CD4-positive, alpha-beta T cell (primary cell): Measurements from ENCODE around the gene SLC29A1. TPM values are rescaled to one million over a fixed set of nuclear protein-coding genes. Genes with fewer than 3 reads are reported as not detected.

Experiments used
- ATAC-seq: fragments of 200-7000 bp; cut with Tn5 transposase; one replicate; pipeline ENCODE4 v1.10.0; 2022; ENCODE audit warnings: mild to moderate bottlenecking; ENCODE audit not compliant: poor library complexity
- CTCF ChIA-PET: fragments of 350-600 bp; sonication (Branson Sonifier 250); formaldehyde crosslinking; loops from one replicate; lab custom pipeline; 2021; ENCODE audit warnings: antibody characterized with exemption, inconsistent platforms; lab: Charles Lee
- POLR2A ChIA-PET: fragments of 350-600 bp; sonication (Branson Sonifier 250); formaldehyde crosslinking; loops from one replicate; lab custom pipeline; 2021; ENCODE audit warnings: antibody characterized with exemption, inconsistent platforms; lab: Charles Lee
- DNase-seq, 14 experiments: peaks; one replicate each; pipeline ENCODE4 v3.0.0-alpha.2; 2013 to 2020; ENCODE audit warnings: mixed read lengths in 2 of 14
- H3K27ac ChIP-seq, 2 donors: one replicate each; pipeline versions ENCODE4 v1.5.1 to v1.7.0; 2013; ENCODE audit warnings: low read length in 2 of 2, low read depth in 1 of 2, mild to moderate bottlenecking in 1 of 2
- H3K27me3 ChIP-seq, 2 experiments: 1 replicate in 1 of 2; 2 replicates in 1 of 2; pipeline versions ENCODE4 v1.6.1 to v1.7.0; 2013; ENCODE audit warnings: low read length in 2 of 2, control low read depth in 1 of 2, mild to moderate bottlenecking in 1 of 2, moderate library complexity in 1 of 2; ENCODE audit not compliant: insufficient read depth in 2 of 2, control insufficient read depth in 1 of 2
- H3K36me3 ChIP-seq: one replicate; pipeline ENCODE4 v1.6.1; 2013; ENCODE audit warnings: low read length, control low read depth; ENCODE audit not compliant: insufficient read depth
- H3K4me1 ChIP-seq: one replicate; pipeline ENCODE4 v1.6.1; 2013; ENCODE audit warnings: low read length, control low read depth; ENCODE audit not compliant: insufficient read depth
- H3K4me3 ChIP-seq: one replicate; pipeline ENCODE4 v1.5.1; 2013; ENCODE audit warnings: mild to moderate bottlenecking, low read length, moderate library complexity
- H3K9me3 ChIP-seq, 2 experiments: 1 replicate in 1 of 2; 2 replicates in 1 of 2; pipeline versions ENCODE4 v1.6.1 to v1.7.0; 2013; ENCODE audit warnings: low read length in 2 of 2, mild to moderate bottlenecking in 2 of 2, control low read depth in 1 of 2, moderate library complexity in 1 of 2; ENCODE audit not compliant: control insufficient read depth in 1 of 2, insufficient read depth in 1 of 2
- H3K27ac Mint-ChIP-seq: one replicate; pipeline ENCODE4 v1.8.0; 2020; ENCODE audit warnings: mixed read lengths
- H3K27me3 Mint-ChIP-seq: one replicate; pipeline ENCODE4 v1.8.0; 2021; ENCODE audit warnings: mixed read lengths
- H3K36me3 Mint-ChIP-seq: one replicate; pipeline ENCODE4 v1.8.0; 2021; ENCODE audit warnings: low read depth, mixed read lengths
- H3K4me1 Mint-ChIP-seq: one replicate; pipeline ENCODE4 v1.8.0; 2021; ENCODE audit warnings: low read depth, mixed read lengths
- H3K4me3 Mint-ChIP-seq: one replicate; pipeline ENCODE4 v1.8.0; 2020; ENCODE audit warnings: mild to moderate bottlenecking, mixed read lengths
- H3K9me3 Mint-ChIP-seq: one replicate; pipeline ENCODE4 v1.8.0; 2020; ENCODE audit warnings: mixed read lengths
- intact Hi-C, 2 experiments: fragments of 100-400 bp; cut with DNase I in 1 of 2; cut with micrococcal nuclease in 1 of 2; formaldehyde crosslinking; loops; one replicate each; pipeline versions ENCODE4 v1.15.1 to v1.9.0; 2023 to 2025; cut with DNase I, micrococcal nuclease
- total RNA-seq, 174 experiments: library from RNA in 2 of 174; stranded (reverse) in 2 of 174; gene quantifications; one replicate each; pipeline ENCODE4 v1.2.3 and lab custom pipeline; 2021 to 2026
- TF ChIP-seq, protein P1 (sequence below): fragments of 200-600 bp; IDR thresholded peaks from one replicate; pipeline ENCODE4 v1.8.0; 2022; ENCODE audit warnings: antibody characterized with exemption, mild to moderate bottlenecking

Gene SLC29A1
- total RNA-seq, 2 experiments from 2014 or later: 0.67 to 1.3 TPM

DNA sequence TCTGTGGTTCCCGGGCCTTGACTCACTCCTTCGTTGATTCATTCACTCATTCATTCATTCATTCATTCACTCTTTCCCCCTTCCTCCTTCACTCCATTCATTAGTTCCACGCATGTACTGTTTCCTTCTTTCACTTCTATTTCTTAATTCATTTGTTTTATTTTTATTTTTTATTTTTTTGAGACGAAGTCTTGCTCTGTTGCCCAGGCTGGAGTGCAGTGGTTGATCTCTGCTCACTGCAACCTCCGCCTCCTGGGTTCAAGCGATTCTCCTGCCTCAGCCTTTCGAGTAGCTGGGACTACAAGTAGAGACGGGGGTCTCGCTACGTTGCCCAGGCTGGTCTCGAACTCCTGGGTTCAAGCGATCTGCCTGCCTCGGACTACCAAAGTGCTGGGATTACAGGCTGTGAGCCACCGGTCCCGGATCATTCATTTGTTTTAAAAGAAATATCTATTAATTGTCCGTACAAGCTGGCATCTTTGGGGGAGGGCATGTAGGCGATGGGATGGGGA is 42.4 kb downstream of the SLC29A1 start:
- Histone ChIP-seq H3K27ac (peak overlapping the region in 1 of 2 donors; percentile 73), H3K9me3 (no peaks in the 10 kb centered on the region), H3K4me3 (peak overlapping the region; percentile 99), H3K4me1 (peaks cover 51% of the 10 kb centered on the region), H3K36me3 (peaks cover 18% of the 10 kb centered on the region), H3K27me3 (peaks cover 16 to 21% of the 10 kb centered on the region in 2 experiments)
- Mint-ChIP-seq H3K36me3 (peaks cover 26% of the 10 kb centered on the region), H3K4me3 (peak overlapping the region; percentile 90), H3K4me1 (peaks cover 62% of the 10 kb centered on the region), H3K9me3 (no peaks in the 10 kb centered on the region), H3K27ac (peak overlapping the region; percentile 84), H3K27me3 (peaks cover 23% of the 10 kb centered on the region)
- POLR2A ChIA-PET: no interaction called here
- ATAC-seq (no peak), DNase-seq (no peak)
- TF ChIP-seq, protein P1, sequence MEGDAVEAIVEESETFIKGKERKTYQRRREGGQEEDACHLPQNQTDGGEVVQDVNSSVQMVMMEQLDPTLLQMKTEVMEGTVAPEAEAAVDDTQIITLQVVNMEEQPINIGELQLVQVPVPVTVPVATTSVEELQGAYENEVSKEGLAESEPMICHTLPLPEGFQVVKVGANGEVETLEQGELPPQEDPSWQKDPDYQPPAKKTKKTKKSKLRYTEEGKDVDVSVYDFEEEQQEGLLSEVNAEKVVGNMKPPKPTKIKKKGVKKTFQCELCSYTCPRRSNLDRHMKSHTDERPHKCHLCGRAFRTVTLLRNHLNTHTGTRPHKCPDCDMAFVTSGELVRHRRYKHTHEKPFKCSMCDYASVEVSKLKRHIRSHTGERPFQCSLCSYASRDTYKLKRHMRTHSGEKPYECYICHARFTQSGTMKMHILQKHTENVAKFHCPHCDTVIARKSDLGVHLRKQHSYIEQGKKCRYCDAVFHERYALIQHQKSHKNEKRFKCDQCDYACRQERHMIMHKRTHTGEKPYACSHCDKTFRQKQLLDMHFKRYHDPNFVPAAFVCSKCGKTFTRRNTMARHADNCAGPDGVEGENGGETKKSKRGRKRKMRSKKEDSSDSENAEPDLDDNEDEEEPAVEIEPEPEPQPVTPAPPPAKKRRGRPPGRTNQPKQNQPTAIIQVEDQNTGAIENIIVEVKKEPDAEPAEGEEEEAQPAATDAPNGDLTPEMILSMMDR: no peak
- CTCF ChIA-PET: no interaction called here
- intact Hi-C loops: loop anchor here (1.0 to 10.0 kb wide), 8 partner anchors 9 to 691 kb away; partner anchors contain the start of genes HSP90AB1 (in 2 of the 2), AARS2 (in 1 of the 2), CDC5L (in 1 of the 2) and POLH (in 1 of the 2)

DNA sequence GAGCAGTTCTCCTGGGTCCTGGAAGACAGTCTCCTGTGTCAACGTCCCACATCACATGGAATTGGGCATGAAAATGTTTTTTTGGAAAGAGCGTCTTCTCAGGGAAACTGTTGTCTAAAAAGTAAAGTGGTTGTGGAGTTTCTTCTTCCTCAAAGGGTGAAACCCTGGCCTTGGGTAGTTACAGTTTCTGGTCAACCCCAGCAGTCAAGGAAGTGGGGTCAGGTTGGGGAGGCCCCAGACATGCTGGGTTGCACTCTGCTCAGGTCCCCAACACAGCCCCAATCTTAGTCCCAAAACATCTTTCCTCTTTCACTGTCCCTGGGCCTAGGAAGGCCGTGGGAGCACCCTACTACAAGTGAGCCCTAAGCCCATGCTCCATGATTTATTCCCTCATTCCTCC is 43.0 kb downstream of the SLC29A1 start:
- ChIA-PET CTCF (interaction anchor here (2.8 to 4.2 kb wide), 2 partner anchors 39 to 46 kb away, joined by 24 to 25 read pairs; partner anchors contain the start of gene AARS2), POLR2A (no interaction called here)
- H3K27me3 Mint-ChIP-seq: peaks cover 28% of the 10 kb centered on the region
- no peak for DNase-seq
- H3K9me3 Mint-ChIP-seq: no peaks in the 10 kb centered on the region
- H3K27ac Mint-ChIP-seq: peak overlapping the region; percentile 84
- no peak overlapping the region for H3K4me3 ChIP-seq
- no peaks in the 10 kb centered on the region for H3K9me3 ChIP-seq
- H3K4me1 Mint-ChIP-seq: peaks cover 57% of the 10 kb centered on the region
- peaks cover 21% of the 10 kb centered on the region for H3K36me3 Mint-ChIP-seq
- peak overlapping the region in 1 of 2 donors; percentile 73 for H3K27ac ChIP-seq
- intact Hi-C loops: loop anchor here (2.0 to 10.0 kb wide), 5 partner anchors 46 to 692 kb away; partner anchors contain the start of genes AARS2 (in 1 of the 2), CDC5L (in 1 of the 2), POLH (in 1 of the 2) and XPO5 (in 1 of the 2)
- H3K36me3 ChIP-seq: peaks cover 12% of the 10 kb centered on the region
- TF ChIP-seq, protein P1: no peak
- H3K4me1 ChIP-seq: peaks cover 53% of the 10 kb centered on the region
- peaks cover 19 to 26% of the 10 kb centered on the region in 2 experiments for H3K27me3 ChIP-seq
- H3K4me3 Mint-ChIP-seq: peak overlapping the region; percentile 75
- no peak for ATAC-seq

DNA sequence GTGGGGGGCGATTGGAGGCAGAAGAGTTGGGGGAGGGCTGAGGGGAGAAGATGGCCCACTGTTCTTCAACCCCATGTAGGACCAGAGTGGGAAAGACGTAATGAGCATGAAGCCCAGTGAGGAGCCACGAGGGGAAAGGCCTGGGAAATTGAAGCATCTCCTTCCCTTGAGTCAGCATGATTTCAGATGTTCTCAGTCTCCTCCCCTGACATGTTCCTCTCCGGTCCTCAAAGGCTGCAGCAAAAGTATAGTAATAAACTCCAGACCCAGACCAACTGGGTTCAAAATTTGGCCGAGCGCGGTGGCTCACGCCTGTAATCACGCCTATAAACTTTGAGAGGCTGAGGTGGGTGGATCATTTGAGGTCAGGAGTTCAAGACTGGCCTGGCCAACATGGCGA is 43.9 kb downstream of the SLC29A1 start:
- Histone ChIP-seq H3K27me3 (peaks cover 28 to 35% of the 10 kb centered on the region in 2 experiments), H3K4me1 (peaks cover 44% of the 10 kb centered on the region), H3K36me3 (peaks cover 3% of the 10 kb centered on the region), H3K9me3 (no peaks in the 10 kb centered on the region), H3K4me3 (no peak overlapping the region), H3K27ac (no peak overlapping the region)
- H3K4me3 Mint-ChIP-seq: peak overlapping the region; percentile 75
- POLR2A ChIA-PET: interaction anchor here (0.5 to 2.1 kb wide), 2 partner anchors 20 to 1412 kb away, joined by 3 to 9 read pairs; partner anchors contain the start of gene HSP90AB1
- no peaks in the 10 kb centered on the region for H3K9me3 Mint-ChIP-seq
- intact Hi-C loops: loop anchor here (2.0 to 10.0 kb wide), 5 partner anchors 46 to 692 kb away; partner anchors contain the start of genes AARS2 (in 1 of the 2), CDC5L (in 1 of the 2), POLH (in 1 of the 2) and XPO5 (in 1 of the 2)
- peaks cover 21% of the 10 kb centered on the region for H3K36me3 Mint-ChIP-seq
- TF ChIP-seq, protein P1: no peak
- CTCF ChIA-PET: interaction anchor here (1.5 to 4.2 kb wide), 4 partner anchors 38 to 71 kb away, joined by 6 to 25 read pairs (median 18); partner anchors contain the start of gene AARS2
- DNase-seq: no peak
- H3K4me1 Mint-ChIP-seq: peaks cover 52% of the 10 kb centered on the region
- H3K27me3 Mint-ChIP-seq: peaks cover 37% of the 10 kb centered on the region
- no peak for ATAC-seq
- peak overlapping the region; percentile 31 for H3K27ac Mint-ChIP-seq
